Activated naive CD4-positive, alpha-beta T cell (primary cell): ENCODE data around the gene IRX4.
"Not testable (repeated sequence)": the region's sequence is repeated elsewhere in the genome, so short reads cannot be mapped to it uniquely, and the experiment has no call there.

ENCODE experiments used
- DNase-seq, 4 experiments: peaks; one replicate each; lab custom pipeline; 2025; lab: John Stamatoyannopoulos, UW

Gene IRX4

GRCh38 chr5:1877103-1878049 is 5.3 kb downstream of the IRX4 start:
- no peak for DNase-seq

- DNase-seq = no peak
Measured at GRCh38 chr5:1876660-1877064, 6.1 kb downstream of the IRX4 start.

DNA sequence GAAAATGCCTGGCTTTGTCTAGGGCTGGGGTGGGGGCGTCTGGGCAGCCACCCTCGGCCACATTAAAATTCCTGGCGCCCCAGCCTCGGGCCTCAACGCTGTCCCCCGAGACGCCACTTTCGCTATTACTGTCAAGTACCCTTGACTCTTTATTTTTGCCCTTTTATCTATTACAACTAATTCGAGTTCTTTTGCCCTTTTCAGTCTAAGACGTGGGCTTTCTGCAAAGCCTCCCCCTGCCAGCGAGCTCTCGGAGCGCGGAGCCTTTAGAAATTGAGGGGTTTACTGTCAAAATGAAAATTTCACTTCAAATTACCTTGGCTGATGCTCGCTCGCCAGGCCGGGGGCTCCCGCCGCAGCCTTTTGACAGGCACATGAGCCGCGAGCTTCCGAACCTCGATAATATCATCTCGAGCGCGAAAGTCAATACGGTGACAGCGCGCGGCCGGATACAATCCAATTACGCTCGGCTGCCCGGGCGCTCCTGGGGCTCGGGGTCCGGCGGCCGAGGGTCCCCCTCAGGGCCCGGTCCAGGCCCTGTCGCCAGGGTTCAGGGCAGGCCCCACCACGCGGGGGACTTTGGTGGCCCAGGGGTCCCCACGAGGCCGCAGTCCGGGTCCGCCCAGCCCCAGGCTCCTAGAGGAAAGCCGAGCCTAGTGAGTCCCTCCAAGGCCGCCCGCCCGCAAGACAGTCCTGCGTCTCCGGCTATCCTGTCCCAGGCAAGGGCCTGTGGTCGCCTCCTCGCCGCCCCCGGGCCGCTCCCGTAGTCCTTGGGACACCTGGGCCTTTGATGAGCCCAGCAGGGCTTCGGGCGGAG is 6.7 kb downstream of the IRX4 start:
- no peak for DNase-seq

- no peak for DNase-seq
Measured at GRCh38 chr5:1875281-1875842, 7.4 kb downstream of the IRX4 start.

DNA sequence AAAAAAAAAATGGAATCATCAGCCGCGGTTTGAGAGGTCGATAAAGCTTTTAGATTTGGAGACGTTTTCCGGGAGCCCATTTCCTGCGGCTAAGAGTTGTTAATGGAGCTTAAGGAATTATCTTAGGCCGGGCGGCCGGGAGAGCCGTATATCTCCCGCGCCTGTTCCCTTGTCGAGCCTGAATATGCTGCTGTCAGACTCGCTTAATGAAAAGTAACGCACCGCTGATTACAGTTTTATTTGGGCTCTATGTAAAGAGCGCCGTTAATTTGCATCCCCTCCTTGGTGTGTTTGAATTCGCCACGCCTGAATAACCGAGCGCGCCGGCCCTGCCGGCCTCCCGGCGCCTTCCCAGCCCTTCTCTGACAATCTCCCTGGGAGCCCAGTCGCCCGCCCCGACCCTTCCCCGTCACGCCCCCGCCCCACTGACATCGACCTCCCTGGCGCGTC is 7.9 kb downstream of the IRX4 start:
- no peak for DNase-seq

GRCh38 chr5:1874348-1874747 is 8.4 kb downstream of the IRX4 start:
- no peak for DNase-seq

DNA sequence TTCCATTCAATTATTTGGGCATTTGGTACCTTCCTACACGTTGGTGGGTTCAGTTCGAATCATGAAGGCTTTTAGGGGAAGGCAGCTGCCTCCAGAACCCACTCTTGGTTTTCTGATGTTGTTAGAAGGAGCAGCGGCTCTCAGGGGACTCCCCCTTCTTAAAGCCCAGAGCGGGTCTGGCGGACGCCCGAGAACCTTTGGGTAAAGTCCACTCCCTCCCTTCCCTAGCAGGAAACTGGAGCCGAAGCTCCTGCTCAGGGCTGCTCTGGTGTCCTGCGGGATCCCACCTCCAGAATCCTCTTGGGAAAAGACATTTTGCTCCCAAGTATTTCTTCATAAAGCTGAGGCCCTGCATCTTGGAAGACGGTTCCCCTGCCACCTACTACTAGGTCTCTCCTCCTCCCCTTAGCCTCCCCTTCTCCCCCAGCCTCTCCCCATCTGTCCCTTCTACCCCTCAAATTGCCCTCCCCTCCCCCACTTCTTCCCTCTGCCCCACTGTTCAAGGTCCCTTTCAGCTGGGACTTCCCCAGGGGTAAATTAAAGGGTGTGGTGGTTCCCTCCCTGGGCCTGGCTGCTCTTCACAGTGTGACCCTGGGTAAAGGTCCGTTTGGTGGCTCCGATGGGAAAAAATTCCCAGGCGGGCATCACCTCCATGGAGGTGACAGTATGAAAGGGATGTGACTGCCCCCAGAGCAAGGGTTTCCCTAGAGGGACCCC is 9.3 kb downstream of the IRX4 start:
- DNase-seq = no peak

GRCh38 chr5:1871441-1871840 is 11.3 kb downstream of the IRX4 start:
- DNase-seq = no peak

DNA sequence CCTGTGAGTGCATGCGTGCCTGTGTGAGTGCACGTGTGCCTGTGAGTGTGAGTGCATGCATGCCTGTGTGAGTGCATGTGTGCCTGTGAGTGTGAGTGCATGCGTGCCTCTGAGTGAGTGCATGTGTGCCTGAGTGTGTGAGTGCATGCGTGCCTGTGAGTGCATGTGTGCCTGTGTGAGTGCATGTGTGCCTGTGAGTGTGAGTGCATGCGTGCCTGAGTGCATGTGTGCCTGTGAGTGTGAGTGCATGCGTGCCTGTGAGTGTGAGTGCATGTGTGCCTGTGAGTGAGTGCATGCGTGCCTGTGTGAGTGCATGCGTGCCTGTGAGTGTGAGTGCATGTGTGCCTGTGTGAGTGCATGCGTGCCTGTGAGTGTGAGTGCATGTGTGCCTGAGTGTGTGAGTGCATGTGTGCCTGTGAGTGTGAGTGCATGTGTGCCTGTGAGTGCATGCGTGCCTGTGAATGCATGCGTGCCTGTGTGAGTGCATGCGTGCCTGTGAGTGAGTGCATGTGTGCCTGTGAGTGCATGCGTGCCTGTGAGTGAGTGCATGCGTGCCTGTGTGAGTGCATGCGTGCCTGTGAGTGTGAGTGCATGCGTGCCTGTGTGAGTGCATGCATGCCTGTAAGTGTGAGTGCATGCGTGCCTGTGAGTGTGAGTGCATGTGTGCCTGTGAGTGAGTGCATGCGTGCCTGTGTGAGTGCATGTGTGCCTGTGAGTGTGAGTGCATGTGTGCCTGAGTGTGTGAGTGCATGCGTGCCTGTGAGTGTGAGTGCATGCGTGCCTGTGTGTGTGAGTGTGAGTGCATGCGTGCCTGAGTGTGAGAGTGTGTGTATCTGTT is 12.1 kb downstream of the IRX4 start:
- DNase-seq = not testable (repeated sequence)

- no peak for DNase-seq
Measured at GRCh38 chr5:1868886-1869475, 13.7 kb downstream of the IRX4 start.

DNA sequence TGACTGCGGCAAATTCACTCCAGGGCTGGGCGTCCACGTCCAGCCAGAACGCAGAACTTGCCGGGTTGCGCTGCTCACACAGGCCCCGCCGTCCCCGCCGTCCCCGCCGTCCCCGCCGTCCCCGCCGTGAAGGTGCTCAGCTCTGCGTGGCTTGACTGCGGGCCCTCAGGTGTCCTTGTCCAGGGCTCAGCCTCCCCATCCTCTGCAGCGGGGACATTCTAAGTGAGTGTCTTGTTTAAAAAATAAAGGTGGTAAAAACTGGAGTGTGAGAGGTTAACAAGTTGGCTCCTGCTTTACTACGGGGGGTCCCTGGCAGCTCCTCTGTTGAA is 14.9 kb downstream of the IRX4 start:
- DNase-seq = no peak

- no peak for DNase-seq
Measured at GRCh38 chr5:1867114-1867814, 15.5 kb downstream of the IRX4 start.

- DNase-seq = no peak
Measured at GRCh38 chr5:1865948-1866347, 16.8 kb downstream of the IRX4 start.

GRCh38 chr5:1865486-1865885 is 17.2 kb downstream of the IRX4 start:
- DNase-seq = no peak

- no peak for DNase-seq
Measured at GRCh38 chr5:1864896-1865440, 17.8 kb downstream of the IRX4 start.

DNA sequence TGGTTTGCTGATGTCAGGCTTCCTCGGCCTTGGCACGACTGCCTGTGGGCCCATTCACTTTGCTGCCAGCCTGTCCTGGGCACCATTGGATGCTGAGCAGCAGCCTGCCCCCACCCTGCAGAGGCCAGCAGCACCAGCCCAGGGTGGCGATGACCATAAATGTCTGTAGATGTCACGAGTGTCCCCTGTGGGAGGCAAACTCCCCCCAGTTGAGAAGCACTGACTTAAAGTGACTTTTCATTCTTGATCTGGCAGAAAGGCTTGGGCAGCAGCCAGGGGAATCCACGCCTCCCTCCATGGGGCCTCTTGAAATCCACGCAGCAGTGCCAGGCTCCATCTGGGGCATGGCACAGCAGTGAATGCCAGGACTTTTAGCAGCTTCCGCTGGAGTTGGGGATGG is 21.8 kb downstream of the IRX4 start:
- DNase-seq = no peak

DNA sequence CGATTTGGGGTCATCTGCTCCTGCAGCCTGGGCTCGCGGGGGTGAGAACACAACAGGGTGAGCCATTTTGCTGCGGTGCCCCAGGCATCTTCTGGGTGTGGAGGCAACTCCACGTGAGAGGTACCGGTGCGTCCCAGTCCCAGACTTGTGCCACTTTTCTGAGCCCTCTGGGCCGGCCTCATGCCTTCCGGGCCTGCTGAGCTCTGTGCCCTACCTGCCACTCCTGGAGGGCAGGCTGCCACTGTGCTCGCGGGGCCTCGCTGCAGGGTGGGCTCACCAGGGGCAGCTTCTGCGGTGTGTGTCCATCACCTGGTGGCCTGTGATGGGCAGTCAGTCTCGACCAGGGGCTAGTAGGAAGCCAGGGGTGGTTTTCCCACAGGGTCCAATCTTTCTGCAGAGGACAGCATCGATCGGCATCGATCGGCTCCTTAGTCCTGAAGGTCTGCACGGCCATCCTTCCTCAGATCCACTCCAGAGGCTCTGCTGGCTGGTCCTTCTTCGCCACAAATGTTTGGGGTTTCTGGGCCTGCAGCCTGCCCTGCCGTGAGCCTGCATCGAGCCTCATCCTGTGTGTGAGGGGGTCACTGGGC is 22.6 kb downstream of the IRX4 start:
- DNase-seq = no peak

- no peak for DNase-seq
Measured at GRCh38 chr5:1859099-1859498, 23.6 kb downstream of the IRX4 start.

- no peak for DNase-seq
Measured at GRCh38 chr5:1858436-1858835, 24.3 kb downstream of the IRX4 start.

DNA sequence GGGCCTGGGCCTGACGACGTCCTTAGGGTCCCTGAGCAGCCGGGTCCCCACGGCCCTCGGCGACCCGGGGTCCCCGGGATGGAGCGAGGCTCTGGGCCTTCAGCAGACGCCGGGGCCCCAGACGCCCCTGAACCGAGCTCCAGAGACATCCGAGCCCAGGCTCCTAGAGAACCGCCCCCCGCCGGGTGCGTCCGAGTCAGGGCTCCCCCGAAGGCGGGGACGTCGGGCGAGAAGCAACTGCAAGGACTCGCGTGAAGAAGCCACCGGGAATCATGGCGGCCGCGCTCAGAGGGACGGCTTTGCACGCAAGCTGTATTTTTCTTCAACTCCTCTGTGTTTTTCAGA is 25.5 kb downstream of the IRX4 start:
- no peak for DNase-seq
